BE2C (cell line): ENCODE measurements around the gene TTC12.
A peak's percentile ranks its signal among the peaks of the same experiment; 100 is the strongest.

Experiments used
- DNase-seq: peaks from one replicate; pipeline ENCODE4 v3.0.0-alpha.2; 2020
- H3K27me3 ChIP-seq: fragments of 250-450 bp; sonication (Bioruptor Pico); 2 replicates; pipeline ENCODE4 v1.5.1; 2020; ENCODE audit warnings: mild to moderate bottlenecking
- H3K36me3 ChIP-seq: fragments of 250-450 bp; sonication (Bioruptor Pico); 2 replicates; pipeline ENCODE4 v1.5.1; 2020; ENCODE audit warnings: mild to moderate bottlenecking
- H3K4me1 ChIP-seq: fragments of 250-450 bp; sonication (Bioruptor Pico); 2 replicates; pipeline ENCODE4 v1.5.1; 2020
- H3K4me3 ChIP-seq: 2 replicates; pipeline ENCODE4 v1.5.1; 2011; ENCODE audit warnings: low read depth, low read length
- H3K9me3 ChIP-seq: fragments of 250-450 bp; sonication (Bioruptor Pico); 2 replicates; pipeline ENCODE4 v1.5.1; 2020
- CTCF ChIP-seq: IDR thresholded peaks from 2 replicates; pipeline ENCODE4 v1.5.1; 2012; ENCODE audit warnings: mild to moderate bottlenecking, low read depth, low read length

Gene TTC12

GRCh38 chr11:113304916-113305315 is 9.5 kb upstream of the TTC12 start:
- no peaks in the 10 kb centered on the region for H3K9me3 ChIP-seq
- no peaks in the 10 kb centered on the region for H3K36me3 ChIP-seq
- no peak for DNase-seq
- peaks cover 4% of the 10 kb centered on the region for H3K27me3 ChIP-seq
- no peak overlapping the region for H3K4me3 ChIP-seq
- no peak for TF ChIP-seq CTCF
- no peaks in the 10 kb centered on the region for H3K4me1 ChIP-seq

GRCh38 chr11:113305440-113306336 is 8.7 kb upstream of the TTC12 start:
- Histone ChIP-seq H3K4me3 (no peak overlapping the region), H3K4me1 (no peaks in the 10 kb centered on the region), H3K36me3 (no peaks in the 10 kb centered on the region), H3K27me3 (peaks cover 1% of the 10 kb centered on the region), H3K9me3 (no peaks in the 10 kb centered on the region)
- TF ChIP-seq CTCF: peak; percentile 99
- peak; percentile 90 for DNase-seq

- H3K4me3 ChIP-seq: no peak overlapping the region
- no peak for DNase-seq
- TF ChIP-seq CTCF: no peak
- no peaks in the 10 kb centered on the region for H3K9me3 ChIP-seq
- no peaks in the 10 kb centered on the region; the same call in 1 of the 2 replicates for H3K27me3 ChIP-seq
- H3K36me3 ChIP-seq: no peaks in the 10 kb centered on the region
- no peaks in the 10 kb centered on the region for H3K4me1 ChIP-seq
Measured at GRCh38 chr11:113308601-113309000, 5.8 kb upstream of the TTC12 start.

- Histone ChIP-seq H3K36me3 (no peaks in the 10 kb centered on the region), H3K4me1 (0 out of 2 replicates have a peak, but pooled peaks cover 2% of the 10 kb centered on the region), H3K4me3 (no peak overlapping the region), H3K27me3 (no peaks in the 10 kb centered on the region), H3K9me3 (no peaks in the 10 kb centered on the region)
- no peak for DNase-seq
- TF ChIP-seq CTCF: no peak
Measured at GRCh38 chr11:113311536-113311935, 2.8 kb upstream of the TTC12 start.

- Histone ChIP-seq H3K9me3 (no peaks in the 10 kb centered on the region), H3K4me3 (peak overlapping the region; percentile 85; the same call in 1 of the 2 replicates), H3K36me3 (no peaks in the 10 kb centered on the region), H3K27me3 (no peaks in the 10 kb centered on the region), H3K4me1 (0 out of 2 replicates have a peak, but pooled peaks cover 2% of the 10 kb centered on the region)
- no peak for DNase-seq
- TF ChIP-seq CTCF: no peak
Measured at GRCh38 chr11:113313601-113314000, 782 bp upstream of the TTC12 start.

GRCh38 chr11:113314065-113314388 is 356 bp upstream of the TTC12 start:
- Histone ChIP-seq H3K4me3 (peak overlapping the region; percentile 85), H3K9me3 (no peaks in the 10 kb centered on the region), H3K36me3 (no peaks in the 10 kb centered on the region), H3K27me3 (no peaks in the 10 kb centered on the region), H3K4me1 (0 out of 2 replicates have a peak, but pooled peaks cover 2% of the 10 kb centered on the region)
- no peak for TF ChIP-seq CTCF
- DNase-seq: no peak
